GF-D8 (cell line): ENCODE results near the gene COMMD9.

Experiments
- DNase-seq: peaks from one replicate; lab custom pipeline; 2025; lab: John Stamatoyannopoulos, UW

COMMD9 gene

DNA sequence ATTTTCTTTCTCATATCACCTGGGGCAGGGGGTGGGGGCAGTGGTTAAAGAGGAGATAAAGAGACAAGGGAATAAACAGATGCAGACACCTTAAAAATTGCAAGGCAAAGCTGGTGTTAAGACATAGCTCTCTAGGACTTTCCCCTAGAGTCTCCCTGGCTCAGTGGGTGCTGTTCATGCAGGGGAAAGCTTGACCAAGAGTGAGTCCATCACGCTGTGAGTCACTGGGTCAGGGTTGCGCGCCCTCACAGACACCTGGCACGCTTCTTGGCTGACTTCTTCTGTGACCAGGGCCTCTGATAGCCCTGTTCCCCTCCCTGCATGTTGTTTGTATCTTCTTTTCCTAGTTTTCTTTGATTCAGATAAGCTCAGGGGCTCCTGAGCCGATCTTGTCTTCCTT, 31.9 kb downstream of the COMMD9 start:
- no peak for DNase-seq

GRCh38 chr11:36254713-36255112, 34.5 kb downstream of the COMMD9 start:
- DNase-seq = no peak

GRCh38 chr11:36253238-36253637, 36.0 kb downstream of the COMMD9 start:
- no peak for DNase-seq

GRCh38 chr11:36251823-36252222, 37.4 kb downstream of the COMMD9 start:
- no peak for DNase-seq

DNA sequence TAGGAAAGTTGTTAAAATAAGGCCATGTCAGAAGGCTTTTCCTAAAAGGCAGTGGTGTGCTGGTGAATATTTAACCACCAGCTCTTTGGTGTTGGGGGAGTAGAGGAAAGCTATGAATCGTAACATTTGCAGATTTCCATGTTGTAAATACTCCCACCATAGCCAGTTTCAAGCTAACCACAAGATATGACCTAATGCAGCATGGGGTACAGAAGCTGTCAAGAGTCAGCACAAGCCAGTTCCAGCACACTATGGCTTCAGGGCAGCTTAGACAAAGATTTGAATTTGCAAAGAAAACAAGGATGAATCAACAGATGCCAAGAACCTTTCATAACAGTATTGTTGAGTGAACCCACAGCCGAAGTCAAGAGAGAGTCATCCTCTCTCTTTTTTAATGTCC, 40.0 kb downstream of the COMMD9 start:
- no peak for DNase-seq

DNA sequence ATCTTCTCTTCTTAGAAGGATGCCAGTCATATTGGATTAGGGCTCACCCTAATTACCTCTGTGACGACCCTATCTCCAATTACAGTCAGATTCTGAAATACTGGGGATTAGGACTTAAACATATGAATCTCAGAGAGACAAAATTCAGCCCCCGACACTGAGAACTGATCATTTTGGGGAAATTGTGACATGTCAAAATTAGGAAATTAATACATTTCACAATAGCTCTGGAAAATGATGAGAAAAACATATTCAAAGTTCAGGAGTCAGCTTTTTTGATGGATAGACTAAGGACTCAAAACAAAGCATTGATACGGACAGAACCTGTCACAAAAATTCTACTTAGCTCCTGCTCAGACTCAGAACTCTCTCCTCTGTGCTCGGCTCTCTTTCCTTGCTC, 40.8 kb downstream of the COMMD9 start:
- no peak for DNase-seq

GRCh38 chr11:36247493-36247892, 41.7 kb downstream of the COMMD9 start:
- no peak for DNase-seq

DNA sequence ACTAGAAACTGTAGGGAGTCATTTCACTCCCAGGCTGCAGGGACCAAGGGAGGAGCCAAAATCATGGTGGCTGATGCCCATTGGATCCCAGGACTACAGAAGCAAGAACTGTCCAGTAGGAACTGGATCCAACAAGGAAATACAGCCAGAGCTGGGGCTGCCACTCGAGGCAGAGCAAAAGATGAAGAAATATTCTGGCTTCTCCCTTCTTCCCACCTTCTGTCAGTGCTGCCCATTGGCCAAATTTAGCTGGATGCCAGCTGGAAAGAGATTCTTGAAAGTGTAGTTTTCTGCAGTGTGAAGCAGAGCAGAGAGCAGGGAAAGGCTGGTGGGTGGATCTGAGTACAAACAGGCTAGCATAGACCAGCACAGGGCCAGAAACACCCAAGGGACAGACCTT, 45.6 kb downstream of the COMMD9 start:
- DNase-seq = no peak

DNA sequence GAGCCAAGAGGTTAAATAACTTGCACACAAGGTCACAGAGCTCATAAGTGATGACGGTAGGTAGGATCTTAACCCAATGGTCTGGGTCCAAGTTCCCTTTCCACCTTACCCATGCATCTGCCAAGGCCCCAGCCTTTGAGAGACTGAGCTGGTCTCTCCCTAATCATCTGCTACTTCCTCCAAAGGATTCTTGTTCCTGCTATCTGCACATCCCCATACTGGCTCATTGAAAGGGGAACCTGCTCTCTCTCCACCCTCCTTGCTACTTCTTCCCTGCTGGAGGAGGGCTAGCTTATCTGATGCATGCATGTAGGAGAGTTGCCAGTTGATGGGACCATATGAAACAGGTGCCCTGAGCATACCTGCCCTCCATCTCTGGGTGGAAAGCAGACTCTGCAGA, 47.7 kb downstream of the COMMD9 start:
- no peak for DNase-seq

DNA sequence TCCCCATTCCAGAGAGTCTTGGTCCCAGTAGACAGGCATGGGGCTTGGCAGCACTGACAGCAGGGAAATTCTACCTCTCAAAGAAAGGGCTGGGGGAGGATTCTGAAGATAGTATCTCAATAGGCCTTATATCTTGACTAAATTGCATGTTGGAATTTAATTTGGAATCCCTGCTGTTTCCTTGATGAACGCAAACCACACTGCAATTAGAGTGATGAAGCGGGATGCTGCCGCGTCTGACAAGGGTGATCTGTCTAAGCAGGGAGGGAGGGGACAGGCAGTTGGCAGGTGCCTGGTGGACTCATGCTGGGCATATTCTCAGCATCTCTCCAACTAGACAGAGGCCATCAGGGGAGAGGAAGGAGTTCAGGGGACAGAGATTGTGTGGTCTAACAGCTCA, 48.4 kb downstream of the COMMD9 start:
- no peak for DNase-seq

- no peak for DNase-seq
Observed at GRCh38 chr11:36240173-36240572, 49.1 kb downstream of the COMMD9 start.

DNA sequence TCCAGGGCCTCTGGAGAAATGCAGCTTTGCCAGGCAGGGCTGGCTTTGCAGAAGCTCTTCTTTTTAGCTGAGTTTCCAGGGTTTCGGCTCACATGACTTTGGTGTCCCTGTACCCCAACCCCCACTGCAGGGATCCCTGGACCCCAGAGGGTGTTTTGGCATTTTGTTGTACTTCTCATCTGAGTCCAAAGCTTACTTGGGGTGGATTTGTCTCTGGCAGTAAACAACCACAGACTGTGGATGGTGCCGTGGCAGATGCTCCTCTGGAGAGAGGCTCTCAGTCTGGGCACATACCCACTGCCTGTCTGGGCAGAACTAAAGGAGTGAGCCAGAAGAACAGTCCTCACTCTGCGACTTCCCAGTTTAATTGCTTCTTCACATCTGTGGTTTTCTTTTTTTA, 49.6 kb downstream of the COMMD9 start:
- no peak for DNase-seq

GRCh38 chr11:36238881-36239280, 50.3 kb downstream of the COMMD9 start:
- DNase-seq = no peak

GRCh38 chr11:36238036-36238631, 51.1 kb downstream of the COMMD9 start:
- no peak for DNase-seq

GRCh38 chr11:36237391-36237790, 51.8 kb downstream of the COMMD9 start:
- no peak for DNase-seq

GRCh38 chr11:36235750-36236149, 53.5 kb downstream of the COMMD9 start:
- no peak for DNase-seq

DNA sequence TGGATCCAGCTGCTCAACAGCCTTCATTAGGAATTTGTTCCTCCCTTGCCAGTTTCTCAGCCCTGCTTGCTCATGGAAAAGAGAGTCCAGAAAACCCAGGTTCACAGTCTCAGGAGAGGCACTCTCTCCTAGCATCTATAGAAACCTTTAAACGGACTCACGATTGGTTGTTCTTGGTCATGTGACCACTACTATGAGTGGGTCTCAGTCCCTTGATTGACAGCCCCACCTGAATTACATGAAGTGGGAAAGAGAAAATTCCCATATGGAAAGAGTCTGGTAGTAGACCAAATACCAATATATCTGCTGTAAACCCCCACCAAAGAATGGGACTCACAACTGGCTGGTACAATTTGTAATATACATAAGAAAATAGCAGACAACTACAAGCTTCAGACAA, 54.4 kb downstream of the COMMD9 start:
- no peak for DNase-seq

- no peak for DNase-seq
Observed at GRCh38 chr11:36233204-36233603, 56.0 kb downstream of the COMMD9 start.

DNA sequence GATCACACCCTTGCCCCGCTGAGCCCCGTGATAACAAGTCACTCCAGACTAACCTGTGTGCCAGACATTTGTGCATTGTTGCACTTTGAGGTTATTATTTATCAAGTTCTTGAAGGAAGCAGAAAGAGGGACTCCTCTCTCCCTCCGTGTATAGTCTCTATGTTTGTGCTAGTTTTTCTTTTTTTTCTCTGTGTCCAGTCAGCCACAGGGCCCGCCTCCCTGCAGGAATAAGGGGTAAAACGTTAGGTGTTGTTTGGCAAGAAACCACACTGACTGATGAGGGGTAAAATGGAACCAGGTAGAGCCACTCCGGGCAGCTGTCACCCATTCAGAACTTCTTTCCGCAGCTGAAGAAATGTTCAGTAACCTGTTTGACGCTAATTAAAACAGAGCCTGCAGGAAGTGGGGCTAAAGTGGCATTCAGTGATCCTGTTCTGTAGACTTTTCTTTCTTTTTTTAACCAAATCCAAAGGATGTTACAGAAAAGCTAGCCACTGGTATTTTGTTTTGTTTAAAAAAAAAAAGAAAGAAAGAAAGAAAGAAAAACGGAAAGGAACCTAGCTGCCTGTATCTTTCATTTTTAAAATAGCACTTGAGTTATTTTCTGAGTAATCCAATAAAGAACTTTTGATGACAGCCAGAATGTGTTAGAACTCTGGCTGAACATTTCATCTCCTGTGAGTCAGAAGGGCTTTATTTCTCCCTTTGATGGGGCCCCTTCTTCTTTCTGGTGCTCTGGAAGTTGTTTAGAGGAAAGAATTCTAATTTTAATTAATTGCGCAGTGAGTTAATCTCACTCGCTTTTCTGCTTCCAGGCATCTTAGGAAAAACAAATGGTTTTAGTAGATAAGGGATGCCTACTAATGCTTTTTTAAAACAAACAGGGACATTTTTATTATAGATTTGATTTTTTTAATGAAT, 58.2 kb downstream of the COMMD9 start:
- DNase-seq = no peak

- DNase-seq = no peak
Observed at GRCh38 chr11:36229091-36229705, 60.0 kb downstream of the COMMD9 start.

- DNase-seq = no peak
Observed at GRCh38 chr11:36228689-36229088, 60.5 kb downstream of the COMMD9 start.

GRCh38 chr11:36227044-36227443, 62.2 kb downstream of the COMMD9 start:
- DNase-seq = no peak

DNA sequence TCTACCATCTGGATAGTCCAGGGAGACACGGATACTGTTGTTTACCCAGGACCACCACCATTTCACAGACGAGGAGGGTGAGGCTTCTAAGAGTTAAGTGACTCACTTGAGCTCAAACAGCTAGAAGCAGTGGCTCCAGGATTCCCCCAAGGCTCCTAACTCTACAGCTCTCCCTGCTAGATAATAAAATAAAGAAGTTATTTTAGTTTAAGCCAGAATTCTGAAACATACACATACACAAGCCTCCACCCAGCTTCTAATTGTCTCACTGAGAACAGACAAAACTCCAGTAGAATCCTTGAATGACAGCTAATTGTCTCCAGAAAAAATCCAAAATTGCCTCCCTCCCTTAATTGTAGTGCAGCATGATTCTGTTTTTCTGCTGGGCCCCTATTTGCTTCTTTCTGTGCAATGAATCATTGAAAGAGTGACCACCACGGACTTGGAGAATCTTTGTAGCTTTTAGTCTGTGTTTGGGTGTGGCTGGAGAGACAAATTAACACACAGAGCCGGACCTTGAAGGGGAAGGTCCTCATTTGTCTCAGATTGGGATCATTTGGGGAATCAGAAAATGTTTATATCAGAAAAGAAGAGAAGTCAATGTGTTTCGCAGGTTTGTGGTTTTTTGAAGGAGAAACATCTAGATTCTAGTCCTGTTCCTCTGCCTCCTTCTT, 64.9 kb downstream of the COMMD9 start:
- DNase-seq = no peak
